T-helper 2 cell treated with Interferon-gamma antibody and Interleukin-4, amounts not matched to agents 5 μg/mL and 100 μg/mL, for 36 hours (primary cell): Measurements from ENCODE around the gene TAF1D.

ENCODE experiments used
- DNase-seq: peaks from one replicate; pipeline ENCODE4 v3.0.0; 2021; ENCODE audit warnings: low spot score
- H3K27ac Mint-ChIP-seq: one replicate; pipeline ENCODE4 v1.8.0; 2021; ENCODE audit warnings: mild to moderate bottlenecking, mixed read lengths
- H3K27me3 Mint-ChIP-seq: one replicate; pipeline ENCODE4 v1.8.0; 2021; ENCODE audit warnings: low read depth, mixed read lengths
- H3K36me3 Mint-ChIP-seq: one replicate; pipeline ENCODE4 v1.8.0; 2021; ENCODE audit warnings: low read depth, mixed read lengths
- H3K4me1 Mint-ChIP-seq: one replicate; pipeline ENCODE4 v1.8.0; 2021; ENCODE audit warnings: low read depth, mixed read lengths
- H3K4me3 Mint-ChIP-seq: one replicate; pipeline ENCODE4 v1.8.0; 2022; ENCODE audit warnings: mild to moderate bottlenecking, moderate library complexity, mixed read lengths
- H3K9me3 Mint-ChIP-seq: one replicate; pipeline ENCODE4 v1.8.0; 2021; ENCODE audit warnings: mixed read lengths

The TAF1D gene

GRCh38 chr11:93727985-93728791 lies 13.1 kb downstream of the TAF1D start:
- Mint-ChIP-seq H3K36me3 (peaks cover 71% of the 10 kb centered on the region), H3K4me1 (peaks cover 6% of the 10 kb centered on the region), H3K9me3 (no peaks in the 10 kb centered on the region), H3K4me3 (no peak overlapping the region), H3K27ac (peak overlapping the region; percentile 3), H3K27me3 (no peaks in the 10 kb centered on the region)
- DNase-seq = no peak

GRCh38 chr11:93724089-93724488 lies 17.2 kb downstream of the TAF1D start:
- Mint-ChIP-seq H3K27me3 (no peaks in the 10 kb centered on the region), H3K9me3 (no peaks in the 10 kb centered on the region), H3K4me1 (peaks cover 5% of the 10 kb centered on the region), H3K36me3 (peaks cover 62% of the 10 kb centered on the region), H3K4me3 (no peak overlapping the region), H3K27ac (no peak overlapping the region)
- no peak for DNase-seq

- no peak overlapping the region for H3K4me3 Mint-ChIP-seq
- no peak overlapping the region for H3K27ac Mint-ChIP-seq
- peaks cover 67% of the 10 kb centered on the region for H3K36me3 Mint-ChIP-seq
- peaks cover 21% of the 10 kb centered on the region for H3K4me1 Mint-ChIP-seq
- H3K27me3 Mint-ChIP-seq = no peaks in the 10 kb centered on the region
- H3K9me3 Mint-ChIP-seq = no peaks in the 10 kb centered on the region
- DNase-seq = no peak
Measured at GRCh38 chr11:93720522-93720921, 20.8 kb downstream of the TAF1D start.

- no peaks in the 10 kb centered on the region for H3K27me3 Mint-ChIP-seq
- peaks cover 72% of the 10 kb centered on the region for H3K36me3 Mint-ChIP-seq
- DNase-seq = no peak
- H3K4me1 Mint-ChIP-seq = peaks cover 21% of the 10 kb centered on the region
- peak overlapping the region; percentile 70 for H3K27ac Mint-ChIP-seq
- no peaks in the 10 kb centered on the region for H3K9me3 Mint-ChIP-seq
- H3K4me3 Mint-ChIP-seq = no peak overlapping the region
Measured at GRCh38 chr11:93719310-93719709, 22.0 kb downstream of the TAF1D start.

- Mint-ChIP-seq H3K9me3 (no peaks in the 10 kb centered on the region), H3K4me3 (peak overlapping the region; percentile 65), H3K27me3 (no peaks in the 10 kb centered on the region), H3K27ac (peak overlapping the region; percentile 85), H3K4me1 (peaks cover 25% of the 10 kb centered on the region), H3K36me3 (peaks cover 77% of the 10 kb centered on the region)
- no peak for DNase-seq
Measured at GRCh38 chr11:93718057-93718563, 23.2 kb downstream of the TAF1D start.

GRCh38 chr11:93717501-93717900 lies 23.8 kb downstream of the TAF1D start:
- Mint-ChIP-seq H3K27me3 (no peaks in the 10 kb centered on the region), H3K4me3 (no peak overlapping the region), H3K9me3 (peaks cover 3% of the 10 kb centered on the region), H3K4me1 (peaks cover 25% of the 10 kb centered on the region), H3K27ac (peak overlapping the region; percentile 42), H3K36me3 (peaks cover 79% of the 10 kb centered on the region)
- DNase-seq = no peak

- H3K27me3 Mint-ChIP-seq = no peaks in the 10 kb centered on the region
- H3K27ac Mint-ChIP-seq = peak overlapping the region; percentile 63
- H3K4me3 Mint-ChIP-seq = no peak overlapping the region
Measured at GRCh38 chr11:93715797-93716396, 25.4 kb downstream of the TAF1D start.

GRCh38 chr11:93712678-93713077 lies 28.6 kb downstream of the TAF1D start:
- Mint-ChIP-seq H3K4me3 (no peak overlapping the region), H3K36me3 (peaks cover 93% of the 10 kb centered on the region), H3K27me3 (no peaks in the 10 kb centered on the region), H3K4me1 (peaks cover 15% of the 10 kb centered on the region), H3K27ac (peak overlapping the region; percentile 4), H3K9me3 (peaks cover 39% of the 10 kb centered on the region)
- DNase-seq = no peak

More at GRCh38 chr11:93715797-93716396, 25.4 kb downstream of the TAF1D start:
- Mint-ChIP-seq H3K4me1 (peaks cover 25% of the 10 kb centered on the region), H3K36me3 (peaks cover 79% of the 10 kb centered on the region), H3K9me3 (peaks cover 10% of the 10 kb centered on the region)
- DNase-seq = no peak

- no peak overlapping the region for H3K27ac Mint-ChIP-seq
Measured at GRCh38 chr11:93710239-93710638, 31.1 kb downstream of the TAF1D start.

GRCh38 chr11:93704237-93704636 lies 37.1 kb downstream of the TAF1D start:
- Mint-ChIP-seq H3K9me3 (peaks cover 12% of the 10 kb centered on the region), H3K27ac (no peak overlapping the region), H3K27me3 (no peaks in the 10 kb centered on the region), H3K36me3 (peaks cover 76% of the 10 kb centered on the region), H3K4me1 (no peaks in the 10 kb centered on the region), H3K4me3 (no peak overlapping the region)
- no peak for DNase-seq

More at GRCh38 chr11:93710239-93710638, 31.1 kb downstream of the TAF1D start:
- H3K4me1 Mint-ChIP-seq = peaks cover 6% of the 10 kb centered on the region
- no peak for DNase-seq
- peaks cover 39% of the 10 kb centered on the region for H3K9me3 Mint-ChIP-seq
- H3K4me3 Mint-ChIP-seq = no peak overlapping the region
- H3K27me3 Mint-ChIP-seq = no peaks in the 10 kb centered on the region
- peaks cover 94% of the 10 kb centered on the region for H3K36me3 Mint-ChIP-seq

- Mint-ChIP-seq H3K36me3 (peaks cover 76% of the 10 kb centered on the region), H3K27me3 (no peaks in the 10 kb centered on the region), H3K4me1 (no peaks in the 10 kb centered on the region), H3K27ac (no peak overlapping the region), H3K9me3 (no peaks in the 10 kb centered on the region), H3K4me3 (no peak overlapping the region)
- DNase-seq = no peak
Measured at GRCh38 chr11:93700830-93701229, 40.5 kb downstream of the TAF1D start.

- H3K4me3 Mint-ChIP-seq = no peak overlapping the region
Measured at GRCh38 chr11:93697611-93698010, 43.7 kb downstream of the TAF1D start.

GRCh38 chr11:93694557-93694956 lies 46.7 kb downstream of the TAF1D start:
- Mint-ChIP-seq H3K27ac (no peak overlapping the region), H3K36me3 (peaks cover 63% of the 10 kb centered on the region), H3K9me3 (no peaks in the 10 kb centered on the region), H3K27me3 (no peaks in the 10 kb centered on the region), H3K4me1 (peaks cover 3% of the 10 kb centered on the region), H3K4me3 (no peak overlapping the region)
- DNase-seq = no peak

More at GRCh38 chr11:93697611-93698010, 43.7 kb downstream of the TAF1D start:
- H3K4me1 Mint-ChIP-seq = no peaks in the 10 kb centered on the region
- DNase-seq = no peak
- H3K27me3 Mint-ChIP-seq = no peaks in the 10 kb centered on the region
- H3K9me3 Mint-ChIP-seq = no peaks in the 10 kb centered on the region
- H3K27ac Mint-ChIP-seq = no peak overlapping the region
- peaks cover 70% of the 10 kb centered on the region for H3K36me3 Mint-ChIP-seq

GRCh38 chr11:93694109-93694508 lies 47.2 kb downstream of the TAF1D start:
- Mint-ChIP-seq H3K4me3 (no peak overlapping the region), H3K27me3 (no peaks in the 10 kb centered on the region), H3K36me3 (peaks cover 63% of the 10 kb centered on the region), H3K4me1 (peaks cover 7% of the 10 kb centered on the region), H3K27ac (no peak overlapping the region), H3K9me3 (no peaks in the 10 kb centered on the region)
- DNase-seq = no peak
